ENCODE measurements around the gene USP36. TPM values are rescaled to one million over a fixed set of nuclear protein-coding genes. Genes with fewer than 3 reads are reported as not detected.
A peak's percentile ranks its signal among the peaks of the same experiment; 100 is the strongest.

The USP36 gene
- total RNA-seq, 1 donor from 2014 or later, result 58.6 TPM

DNA sequence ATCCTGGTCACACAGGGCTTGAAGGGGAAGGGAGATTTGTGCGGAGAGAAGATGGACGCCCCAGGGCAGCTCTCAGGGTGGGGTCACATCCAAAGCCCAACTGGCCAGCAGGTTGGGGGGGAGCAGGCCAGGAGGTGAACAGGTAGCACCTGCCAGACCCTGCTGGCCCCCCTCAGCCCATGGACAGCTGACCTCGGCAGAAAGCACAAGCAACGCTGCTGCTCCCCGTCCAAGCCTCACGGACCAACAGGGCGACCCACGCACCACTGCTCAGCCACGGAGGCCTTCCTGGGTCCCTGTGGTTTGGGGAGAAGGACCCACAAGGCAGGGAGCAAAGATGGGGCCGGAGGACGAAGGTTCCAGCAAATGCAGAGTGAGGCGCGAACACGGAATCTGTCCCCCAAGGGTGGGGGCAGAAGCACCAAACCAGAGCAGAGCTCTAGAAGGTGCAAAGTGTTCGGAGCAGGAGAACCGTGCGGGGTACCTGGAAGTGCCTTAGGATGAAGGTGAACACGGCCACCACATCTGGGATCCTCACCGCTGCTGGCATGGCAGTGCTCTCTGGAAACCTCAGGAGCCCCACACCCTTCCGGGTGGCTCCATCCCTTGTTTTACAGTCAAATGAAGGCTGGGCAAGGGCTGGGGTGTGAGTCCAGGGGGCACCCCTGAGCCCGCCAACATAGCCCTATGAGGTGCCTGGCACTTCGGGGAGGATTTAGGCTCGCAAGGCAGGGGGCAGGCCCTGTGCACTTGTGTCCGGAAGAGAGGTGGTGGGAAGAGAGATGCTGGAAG lies 44.5 kb upstream of the USP36 start:
- no peak for ATAC-seq
- Histone ChIP-seq H3K27ac (peak overlapping the region; percentile 85), H3K4me3 (no peak overlapping the region), H3K27me3 (ENCODE audit: low read depth) (no peaks in the 10 kb centered on the region), H3K9me3 (no peaks in the 10 kb centered on the region), H3K4me1 (peaks cover 56% of the 10 kb centered on the region), H3K36me3 (peaks cover 5% of the 10 kb centered on the region)
- intact Hi-C loops (cut with DNase I), result no loop called here
- TF ChIP-seq, protein P1, sequence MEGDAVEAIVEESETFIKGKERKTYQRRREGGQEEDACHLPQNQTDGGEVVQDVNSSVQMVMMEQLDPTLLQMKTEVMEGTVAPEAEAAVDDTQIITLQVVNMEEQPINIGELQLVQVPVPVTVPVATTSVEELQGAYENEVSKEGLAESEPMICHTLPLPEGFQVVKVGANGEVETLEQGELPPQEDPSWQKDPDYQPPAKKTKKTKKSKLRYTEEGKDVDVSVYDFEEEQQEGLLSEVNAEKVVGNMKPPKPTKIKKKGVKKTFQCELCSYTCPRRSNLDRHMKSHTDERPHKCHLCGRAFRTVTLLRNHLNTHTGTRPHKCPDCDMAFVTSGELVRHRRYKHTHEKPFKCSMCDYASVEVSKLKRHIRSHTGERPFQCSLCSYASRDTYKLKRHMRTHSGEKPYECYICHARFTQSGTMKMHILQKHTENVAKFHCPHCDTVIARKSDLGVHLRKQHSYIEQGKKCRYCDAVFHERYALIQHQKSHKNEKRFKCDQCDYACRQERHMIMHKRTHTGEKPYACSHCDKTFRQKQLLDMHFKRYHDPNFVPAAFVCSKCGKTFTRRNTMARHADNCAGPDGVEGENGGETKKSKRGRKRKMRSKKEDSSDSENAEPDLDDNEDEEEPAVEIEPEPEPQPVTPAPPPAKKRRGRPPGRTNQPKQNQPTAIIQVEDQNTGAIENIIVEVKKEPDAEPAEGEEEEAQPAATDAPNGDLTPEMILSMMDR (IDR thresholded peaks at IDR 0.05), result no peak
- no peak for DNase-seq

DNA sequence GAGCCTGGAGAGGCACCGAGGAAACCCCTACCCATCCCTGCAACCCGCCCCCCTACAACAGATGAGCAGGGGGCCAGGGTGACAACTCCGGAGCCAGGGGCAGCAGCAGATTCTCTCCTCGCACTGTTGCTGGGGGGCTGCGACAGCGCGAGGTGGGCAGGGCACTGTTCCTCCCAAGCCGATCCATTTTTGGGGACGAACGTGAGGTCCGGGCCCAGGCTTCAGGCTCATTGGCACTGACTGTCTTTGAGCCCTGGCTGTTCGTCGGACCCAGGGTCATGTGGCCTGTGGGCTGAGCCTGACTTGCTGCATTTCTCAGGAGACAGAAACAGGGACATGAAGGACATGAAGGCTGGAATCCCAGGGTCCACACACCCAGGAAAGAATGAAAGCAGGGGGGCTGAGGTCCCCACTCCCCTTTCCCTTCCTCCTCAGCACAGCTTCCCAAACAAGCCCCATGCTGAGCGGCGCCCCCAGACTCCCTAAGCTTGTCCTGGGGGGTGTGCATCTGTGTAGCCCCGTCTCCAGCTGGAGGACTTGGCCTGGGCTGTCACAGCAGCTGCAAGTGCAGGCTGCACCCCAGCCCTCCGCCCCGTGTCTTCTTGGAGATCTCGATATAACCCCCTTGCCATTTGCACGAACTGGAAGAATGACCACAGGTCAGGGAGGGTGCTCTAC lies 43.7 kb upstream of the USP36 start:
- TF ChIP-seq, protein P1 (IDR thresholded peaks at IDR 0.05), result no peak
- no peaks in the 10 kb centered on the region for H3K9me3 ChIP-seq
- ATAC-seq (no peak), DNase-seq (no peak)
- peaks cover 5% of the 10 kb centered on the region for H3K36me3 ChIP-seq
- H3K4me3 ChIP-seq, result peak overlapping the region; percentile 18
- no peaks in the 10 kb centered on the region for H3K27me3 ChIP-seq (ENCODE audit: low read depth)
- peak overlapping the region; percentile 85 for H3K27ac ChIP-seq
- intact Hi-C loops (cut with DNase I), result no loop called here
- H3K4me1 ChIP-seq, result peaks cover 58% of the 10 kb centered on the region

DNA sequence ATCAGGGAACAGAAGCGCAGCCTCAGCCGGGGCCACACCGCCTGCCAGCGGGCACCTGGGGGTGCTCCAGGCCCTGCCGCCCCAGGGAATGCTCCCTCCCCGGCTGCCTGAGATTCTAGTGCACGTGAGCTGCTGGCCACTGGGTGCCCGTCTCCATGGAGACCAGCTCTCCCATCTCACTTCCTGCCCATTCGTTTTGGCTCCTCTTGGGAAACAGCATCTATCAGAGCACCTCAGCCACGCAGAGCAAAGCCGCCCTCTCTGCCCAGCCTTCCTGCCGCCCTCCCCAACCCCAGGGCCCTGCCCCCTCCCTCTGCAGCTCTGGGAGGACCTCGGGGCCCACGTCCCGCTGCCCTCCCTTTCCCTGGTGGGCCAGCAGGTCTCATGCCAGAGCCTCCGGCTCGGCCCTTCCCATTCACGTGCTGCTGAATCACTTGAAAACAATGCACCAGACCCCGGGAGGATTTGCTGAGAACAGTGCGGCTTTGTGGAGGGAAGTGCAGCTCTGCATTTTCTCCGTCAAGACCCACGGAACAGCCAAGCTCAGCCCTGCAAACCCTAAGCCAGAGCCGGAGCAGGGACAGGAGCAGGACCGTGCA lies 43.0 kb upstream of the USP36 start:
- Histone ChIP-seq H3K4me3 (peak overlapping the region; percentile 18), H3K4me1 (peaks cover 59% of the 10 kb centered on the region), H3K9me3 (no peaks in the 10 kb centered on the region)

DNA sequence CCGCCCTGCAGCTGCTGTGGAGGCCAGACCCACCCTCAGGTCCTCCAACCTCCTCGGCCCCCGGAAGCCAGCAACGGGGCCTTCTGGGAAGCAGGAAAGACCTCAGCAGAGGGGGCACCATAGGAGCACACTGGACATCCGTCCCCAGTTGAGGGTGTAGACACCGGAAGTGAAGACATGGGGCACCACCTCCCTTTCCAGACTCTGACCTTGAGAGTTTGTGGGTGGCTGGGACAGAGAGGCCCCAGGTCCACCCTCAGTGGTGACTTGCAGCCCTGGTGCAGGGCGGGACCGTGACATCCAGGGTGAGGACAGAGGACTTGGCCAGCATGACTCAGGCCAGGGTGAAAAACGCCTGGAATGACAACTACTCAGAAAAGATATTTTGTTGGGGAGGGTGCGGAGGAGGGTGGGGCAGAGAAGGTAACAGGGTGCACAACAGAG lies 42.5 kb upstream of the USP36 start:
- ATAC-seq, result peak; percentile 87 to 88
- Histone ChIP-seq H3K27ac (peak overlapping the region; percentile 85), H3K36me3 (peaks cover 5% of the 10 kb centered on the region), H3K27me3 (ENCODE audit: low read depth) (no peaks in the 10 kb centered on the region), H3K9me3 (no peaks in the 10 kb centered on the region), H3K4me3 (peak overlapping the region; percentile 18), H3K4me1 (peaks cover 59% of the 10 kb centered on the region)
- intact Hi-C loops (cut with DNase I), result no loop called here
- peak; percentile 85 for DNase-seq
- TF ChIP-seq, protein P1 (IDR thresholded peaks at IDR 0.05), result no peak

More for the DNA sequence above, 43.0 kb upstream of the USP36 start:
- DNase-seq (no peak), ATAC-seq (no peak)
- Histone ChIP-seq H3K27me3 (ENCODE audit: low read depth) (no peaks in the 10 kb centered on the region), H3K36me3 (peaks cover 5% of the 10 kb centered on the region), H3K27ac (peak overlapping the region; percentile 85)
- intact Hi-C loops (cut with DNase I), result no loop called here
- TF ChIP-seq, protein P1 (IDR thresholded peaks at IDR 0.05), result no peak

DNA sequence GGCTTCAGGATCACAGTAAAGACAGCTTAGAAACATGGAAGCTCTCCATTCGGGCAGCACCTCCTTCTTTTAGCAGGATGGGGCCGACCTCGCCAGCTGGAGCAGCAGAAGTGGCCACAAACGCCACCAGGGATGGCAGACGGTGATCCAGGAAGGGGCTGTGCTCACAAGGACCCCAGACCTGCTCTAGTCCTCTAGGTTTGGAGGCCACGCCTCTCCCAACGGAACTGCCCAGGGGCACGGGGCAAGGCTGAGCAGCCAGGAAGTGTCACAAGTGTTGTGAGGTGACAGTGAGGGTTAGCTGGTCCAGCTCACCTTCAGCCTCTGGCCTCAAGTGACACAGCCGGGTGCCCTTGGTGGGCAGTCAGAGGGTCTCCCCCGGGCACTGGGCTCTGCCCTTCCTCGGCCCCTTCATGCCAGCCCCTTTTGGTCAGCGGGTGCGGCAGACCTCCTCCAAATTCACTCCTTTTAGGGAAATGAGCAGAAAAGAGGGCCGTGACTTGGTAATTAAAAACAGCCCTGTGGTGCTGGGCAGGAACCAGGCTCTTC lies 42.0 kb upstream of the USP36 start:
- ATAC-seq (peak; percentile 1 to 12), DNase-seq (peak; percentile 72)
- H3K27me3 ChIP-seq (ENCODE audit: low read depth), result no peaks in the 10 kb centered on the region
- peaks cover 59% of the 10 kb centered on the region for H3K4me1 ChIP-seq
- peak overlapping the region; percentile 85 for H3K27ac ChIP-seq
- peak overlapping the region; percentile 18 for H3K4me3 ChIP-seq
- intact Hi-C loops (cut with DNase I), result no loop called here
- no peaks in the 10 kb centered on the region for H3K9me3 ChIP-seq
- TF ChIP-seq, protein P1 (IDR thresholded peaks at IDR 0.05), result no peak
- H3K36me3 ChIP-seq, result peaks cover 5% of the 10 kb centered on the region

All from lower lobe of right lung (tissue), 2 donors.